IMR-90 (cell line): Measurements from ENCODE around the gene CRYAA. TPM values are rescaled to one million over a fixed set of nuclear protein-coding genes. Genes with fewer than 3 reads are reported as not detected.
A peak's percentile ranks its signal among the peaks of the same experiment; 100 is the strongest.

Experiments used
- ATAC-seq: fragments of 200-7000 bp; cut with Tn5 transposase; 2 replicates; pipeline ENCODE4 v1.9.1; 2020; ENCODE audit warnings: low read depth, mild to moderate bottlenecking, moderate library complexity
- BruUV-seq: library from RNA; stranded (reverse); fragments of 400-500 nt; replicated peaks from 2 replicates; lab custom pipeline; 2021; lab: Mats Ljungman, UMichigan
- CTCF ChIA-PET: fragments of 300-600 bp; formaldehyde crosslinking; extraction: SDS; loops from one replicate; lab custom pipeline; 2021; ENCODE audit warnings: antibody characterized with exemption; lab: Yijun Ruan, JAX
- POLR2A ChIA-PET: fragments of 300-600 bp; sonication (Branson Sonifier 250); formaldehyde crosslinking; loops from one replicate; lab custom pipeline; 2022; ENCODE audit warnings: antibody characterized with exemption; ENCODE audit not compliant: unreplicated experiment; lab: Charles Lee
- DNase-seq: peaks from one replicate; pipeline ENCODE4 v3.0.0; 2013
- H2AFZ ChIP-seq: replicated peaks from 2 replicates; pipeline ENCODE3; 2013; ENCODE audit warnings: low read length, mild to moderate bottlenecking; ENCODE audit not compliant: poor library complexity
- H2AK5ac ChIP-seq: 2 replicates; pipeline ENCODE4 v1.6.1; 2013; ENCODE audit warnings: low read depth, low read length, inconsistent platforms
- H2AK9ac ChIP-seq: replicated peaks from 2 replicates; pipeline ENCODE3; 2013; ENCODE audit warnings: mild to moderate bottlenecking, low read depth, low read length, moderate library complexity; ENCODE audit not compliant: poor library complexity
- H2BK120ac ChIP-seq: 2 replicates; pipeline ENCODE4 v1.6.1; 2013; ENCODE audit warnings: low read depth, low read length, inconsistent platforms
- H2BK15ac ChIP-seq: 3 replicates; pipeline ENCODE4 v1.6.1; 2013; ENCODE audit warnings: low read depth, low read length, inconsistent platforms
- H2BK20ac ChIP-seq: 2 replicates; pipeline ENCODE4 v1.6.1; 2013; ENCODE audit warnings: low read depth, mild to moderate bottlenecking, inconsistent platforms, low read length, moderate library complexity
- H2BK5ac ChIP-seq: 2 replicates; pipeline ENCODE4 v1.6.1; 2013; ENCODE audit warnings: mild to moderate bottlenecking, low read depth, low read length, inconsistent platforms; ENCODE audit not compliant: poor library complexity, severe bottlenecking
- H3K14ac ChIP-seq: replicated peaks from 2 replicates; pipeline ENCODE4 v1.6.1; 2013; ENCODE audit warnings: low read depth, low read length, inconsistent platforms
- H3K18ac ChIP-seq: 2 replicates; pipeline ENCODE4 v1.6.1; 2013; ENCODE audit warnings: low read depth, low read length, control low read depth
- H3K23ac ChIP-seq: 2 replicates; pipeline ENCODE4 v1.6.1; 2013; ENCODE audit warnings: low read depth, low read length, inconsistent platforms
- H3K27ac ChIP-seq: 2 replicates; pipeline ENCODE4 v1.5.1; 2013; ENCODE audit warnings: mild to moderate bottlenecking, control low read depth, low read length; ENCODE audit not compliant: insufficient read depth
- H3K27me3 ChIP-seq: 2 replicates; pipeline ENCODE4 v1.6.1; 2013; ENCODE audit warnings: low read length; ENCODE audit not compliant: control insufficient read depth, insufficient read depth
- H3K36me3 ChIP-seq: 2 replicates; pipeline ENCODE4 v1.6.1; 2013; ENCODE audit warnings: low read length, mixed read lengths; ENCODE audit not compliant: control insufficient read depth, insufficient read depth
- H3K4ac ChIP-seq: 2 replicates; pipeline ENCODE4 v1.6.1; 2013; ENCODE audit warnings: low read depth, low read length, inconsistent platforms
- H3K4me1 ChIP-seq: 2 replicates; pipeline ENCODE4 v1.6.1; 2013; ENCODE audit warnings: low read length, mixed read lengths; ENCODE audit not compliant: control insufficient read depth, insufficient read depth
- H3K4me2 ChIP-seq: 2 replicates; pipeline ENCODE4 v1.6.1; 2013; ENCODE audit warnings: low read depth, mild to moderate bottlenecking, control low read depth, low read length, moderate library complexity
- H3K4me3 ChIP-seq: 2 replicates; pipeline ENCODE4 v1.5.1; 2013; ENCODE audit warnings: low read depth, mild to moderate bottlenecking, control low read depth, low read length, moderate library complexity; ENCODE audit not compliant: insufficient read depth
- H3K56ac ChIP-seq: 2 replicates; pipeline ENCODE4 v1.6.1; 2013; ENCODE audit warnings: low read length, inconsistent platforms; ENCODE audit not compliant: insufficient read depth; ENCODE audit errors: extremely low read depth
- H3K79me1 ChIP-seq, 2 experiments: 2 replicates each; pipeline ENCODE4 v1.6.1; 2013; ENCODE audit warnings: low read length in 2 of 2, inconsistent platforms in 1 of 2, low read depth in 1 of 2
- H3K9ac ChIP-seq: 2 replicates; pipeline ENCODE4 v1.6.1; 2013; ENCODE audit warnings: low read depth, low read length, control low read depth
- H3K9me1 ChIP-seq: 2 replicates; pipeline ENCODE4 v1.6.1; 2013; ENCODE audit warnings: low read length, inconsistent platforms; ENCODE audit not compliant: insufficient read depth
- H3K9me3 ChIP-seq: 2 replicates; pipeline ENCODE4 v1.6.1; 2013; ENCODE audit warnings: low read length; ENCODE audit not compliant: control insufficient read depth, insufficient read depth
- H4K20me1 ChIP-seq: 2 replicates; pipeline ENCODE4 v1.6.1; 2013; ENCODE audit warnings: low read length, inconsistent platforms; ENCODE audit not compliant: insufficient read depth
- H4K5ac ChIP-seq: 2 replicates; pipeline ENCODE4 v1.6.1; 2013; ENCODE audit warnings: mild to moderate bottlenecking, low read depth, low read length, control low read depth
- H4K8ac ChIP-seq, 2 experiments: 2 replicates each; pipeline ENCODE4 v1.6.1; 2013; ENCODE audit warnings: low read depth in 2 of 2, low read length in 2 of 2, control low read depth in 1 of 2, inconsistent platforms in 1 of 2
- H4K91ac ChIP-seq: 2 replicates; pipeline ENCODE4 v1.6.1; 2013; ENCODE audit warnings: low read depth, low read length, inconsistent platforms; ENCODE audit not compliant: insufficient read depth
- BHLHE40 ChIP-seq: fragments of 150-350 bp; IDR thresholded peaks from 2 replicates; pipeline ENCODE4 v1.6.1; 2016; ENCODE audit warnings: mild to moderate bottlenecking, low read depth, low read length
- CHD1 ChIP-seq: IDR thresholded peaks from 2 replicates; pipeline ENCODE4 v1.6.1; 2012; ENCODE audit warnings: low read depth, low read length, improper control_type of control experiment
- MXI1 ChIP-seq: IDR thresholded peaks from 2 replicates; pipeline ENCODE4 v1.6.1; 2012; ENCODE audit warnings: low read depth, mild to moderate bottlenecking, low read length, moderate library complexity, borderline replicate concordance
- POLR2A ChIP-seq: IDR thresholded peaks from 2 replicates; pipeline ENCODE4 v1.6.1; 2012; ENCODE audit warnings: mild to moderate bottlenecking, low read depth, low read length
- SMC3 ChIP-seq: fragments of 150-350 bp; IDR thresholded peaks from 2 replicates; pipeline ENCODE4 v1.6.1; 2016; ENCODE audit warnings: low read depth, mild to moderate bottlenecking, antibody characterized with exemption, low read length, moderate library complexity
- USF2 ChIP-seq: fragments of 150-350 bp; IDR thresholded peaks from 2 replicates; pipeline ENCODE4 v1.6.1; 2017; ENCODE audit warnings: mild to moderate bottlenecking, antibody characterized with exemption, low read length, low read depth
- WGBS, 2 experiments: methylation state at CpG; one replicate each; pipeline versions ENCODE4 v1.1.5 to v1.1.7; 2013; ENCODE audit warnings: missing lambda C conversion rate in 2 of 2; ENCODE audit not compliant: insufficient read length in 1 of 2; ENCODE audit errors: extremely low coverage in 2 of 2; 5-methylcytosine and 5-hydroxymethylcytosine counted together
- dilution Hi-C: fragments of 300-500 bp; cut with HindIII; formaldehyde crosslinking; loops from one replicate; pipeline ENCODE4 v1.14.3; 2018; ENCODE audit warnings: low sequenced_read_pairs; ENCODE audit not compliant: unreplicated experiment
- in situ Hi-C: fragments of 300-500 bp; cut with MboI; formaldehyde crosslinking; loops from 3 replicates; pipeline ENCODE4 v1.14.3; 2019; ENCODE audit warnings: low sequenced_read_pairs, inconsistent platforms, mixed read lengths
- intact Hi-C: fragments of 100-400 bp; cut with micrococcal nuclease; formaldehyde crosslinking; loops from 2 replicates; pipeline ENCODE4 v1.10.0; 2022
- polyA plus RNA-seq, 3 experiments: library from polyadenylated mRNA; depleted of rRNA; stranded (reverse); fragments of >200 nt; gene quantifications; 2 replicates each; pipeline ENCODE4 v1.2.3, GENCODE V29; 2012; ENCODE audit warnings: low replicate concordance in 1 of 3
- total RNA-seq: library from RNA; depleted of rRNA; stranded (reverse); fragments of >200 nt; gene quantifications from 2 replicates; pipeline ENCODE4 v1.2.3, GENCODE V29; 2012

Gene CRYAA
- total and polyA plus RNA-seq, 2 of the 4 experiments (the other 2 are of a cell fraction) = not detected

- peaks cover 8% of the 10 kb centered on the region for H3K9me1 ChIP-seq
Observed at GRCh38 chr21:43190544-43190943, 21.7 kb downstream of the CRYAA start.

More at GRCh38 chr21:43190544-43190943, 21.7 kb downstream of the CRYAA start:
- TF ChIP-seq SMC3 = no peak
- TF ChIP-seq BHLHE40 = no peak
- no peak for TF ChIP-seq POLR2A
- TF ChIP-seq CHD1 = no peak
- no peak for TF ChIP-seq USF2
- no peak for TF ChIP-seq MXI1
- ChIA-PET CTCF (no interaction called here), POLR2A (no interaction called here)
- H3K14ac ChIP-seq = no peak overlapping the region
- H2BK15ac ChIP-seq = no peak overlapping the region
- H3K56ac ChIP-seq = no peak overlapping the region
- ATAC-seq = no peak
- no peak overlapping the region for H3K18ac ChIP-seq
- H4K91ac ChIP-seq = no peak overlapping the region
- DNase-seq = no peak
- H2BK5ac ChIP-seq = no peak overlapping the region
- no peak overlapping the region for H3K27ac ChIP-seq
- no peak overlapping the region for H3K9ac ChIP-seq
- intact Hi-C loops = no loop called here
- no peak overlapping the region for H2BK120ac ChIP-seq
- H4K8ac ChIP-seq = no peak overlapping the region
- WGBS, 2 experiments = 100% methylated on average over 2 of the region's 6 CpGs; no CpG with 5 or more reads in 1 of the 2 experiments
- in situ Hi-C loops = no loop called here
- H3K4me1 ChIP-seq = peaks cover 2% of the 10 kb centered on the region; the same call in 1 of the 2 replicates
- H4K20me1 ChIP-seq = no peaks in the 10 kb centered on the region
- H3K4ac ChIP-seq = no peak overlapping the region
- H2AFZ ChIP-seq = no peak overlapping the region
- no peak overlapping the region for H4K5ac ChIP-seq
- H3K4me2 ChIP-seq = no peak overlapping the region
- no peaks in the 10 kb centered on the region for H3K79me1 ChIP-seq
- dilution Hi-C loops = no loop called here
- H3K27me3 ChIP-seq = peaks cover 23% of the 10 kb centered on the region
- no TSS peak for BruUV-seq
- no peak overlapping the region for H2BK20ac ChIP-seq
- no peak overlapping the region for H3K23ac ChIP-seq
- H2AK5ac ChIP-seq = 0 out of 2 replicates have a peak overlapping the region, but pooled peaks have one; percentile 11
- H3K9me3 ChIP-seq = no peaks in the 10 kb centered on the region
- H3K4me3 ChIP-seq = no peak overlapping the region
- H2AK9ac ChIP-seq = no peak overlapping the region
- H3K36me3 ChIP-seq = no peaks in the 10 kb centered on the region
